ENCODE data around the gene PER2.

DNA sequence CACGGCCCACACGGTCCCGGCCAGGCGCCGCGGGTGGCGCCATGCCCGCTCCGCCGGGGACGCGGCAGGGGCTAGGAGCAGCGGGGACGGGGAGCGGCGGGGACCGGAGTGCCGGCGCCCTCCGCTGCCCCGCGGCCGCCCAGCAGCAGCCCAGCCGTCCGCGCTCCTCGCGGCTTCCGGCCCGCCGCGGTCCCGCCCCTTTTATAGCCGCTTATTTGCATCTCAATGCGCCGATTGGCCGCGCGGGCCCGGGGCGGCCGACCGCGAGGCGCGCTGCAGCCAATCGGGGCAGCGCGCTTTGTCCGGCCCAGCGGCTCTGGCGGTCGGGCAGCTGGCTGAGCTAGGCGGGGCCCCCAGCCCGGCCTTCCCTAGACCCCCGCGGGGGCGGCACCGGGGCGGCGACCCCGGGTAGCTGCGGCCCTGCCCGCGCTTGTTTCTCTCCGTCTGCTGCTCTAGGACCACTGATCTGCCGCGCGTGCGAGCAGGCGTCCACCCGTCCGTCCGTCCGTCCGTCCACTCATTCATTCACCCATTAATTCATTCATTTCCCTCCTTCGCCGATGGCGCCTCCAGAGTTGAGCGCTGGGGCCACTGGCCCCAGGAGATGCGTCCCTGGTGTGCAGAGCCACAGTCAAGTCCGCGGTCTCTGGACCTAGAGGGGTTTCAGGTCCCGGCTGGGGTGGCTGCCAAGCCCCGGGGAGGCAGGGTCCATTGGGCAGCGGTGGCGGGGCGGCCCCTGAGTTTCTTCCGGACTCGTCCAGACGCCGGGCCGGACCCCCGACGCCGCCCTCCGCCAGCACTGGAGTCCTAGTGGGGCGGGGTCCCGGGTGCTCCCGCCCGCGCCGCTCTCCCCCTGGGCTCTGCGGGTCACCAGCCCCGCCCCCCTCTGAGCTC lies 48.3 kb downstream of the PER2 start, which contains the start of gene HES6:
- TF ChIP-seq POLR2AphosphoS5 (IDR thresholded peaks at IDR 0.05; ENCODE audit: insufficient read depth, low read depth, low read length) (peak; percentile 67), POLR2A (IDR thresholded peaks at IDR 0.05; ENCODE audit: low read depth, low read length) (peak; percentile 57), MYC (IDR thresholded peaks at IDR 0.05; ENCODE audit: low read depth, low read length) (no peak), EZH2 (IDR thresholded peaks at IDR 0.05; ENCODE audit: borderline replicate concordance, low read depth, low read length, severe bottlenecking) (peak; percentile 41), FOS (IDR thresholded peaks at IDR 0.05; ENCODE audit: borderline replicate concordance, insufficient read depth, low read length) (no peak)
- TF ChIP-seq, protein P1, sequence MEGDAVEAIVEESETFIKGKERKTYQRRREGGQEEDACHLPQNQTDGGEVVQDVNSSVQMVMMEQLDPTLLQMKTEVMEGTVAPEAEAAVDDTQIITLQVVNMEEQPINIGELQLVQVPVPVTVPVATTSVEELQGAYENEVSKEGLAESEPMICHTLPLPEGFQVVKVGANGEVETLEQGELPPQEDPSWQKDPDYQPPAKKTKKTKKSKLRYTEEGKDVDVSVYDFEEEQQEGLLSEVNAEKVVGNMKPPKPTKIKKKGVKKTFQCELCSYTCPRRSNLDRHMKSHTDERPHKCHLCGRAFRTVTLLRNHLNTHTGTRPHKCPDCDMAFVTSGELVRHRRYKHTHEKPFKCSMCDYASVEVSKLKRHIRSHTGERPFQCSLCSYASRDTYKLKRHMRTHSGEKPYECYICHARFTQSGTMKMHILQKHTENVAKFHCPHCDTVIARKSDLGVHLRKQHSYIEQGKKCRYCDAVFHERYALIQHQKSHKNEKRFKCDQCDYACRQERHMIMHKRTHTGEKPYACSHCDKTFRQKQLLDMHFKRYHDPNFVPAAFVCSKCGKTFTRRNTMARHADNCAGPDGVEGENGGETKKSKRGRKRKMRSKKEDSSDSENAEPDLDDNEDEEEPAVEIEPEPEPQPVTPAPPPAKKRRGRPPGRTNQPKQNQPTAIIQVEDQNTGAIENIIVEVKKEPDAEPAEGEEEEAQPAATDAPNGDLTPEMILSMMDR (IDR thresholded peaks at IDR 0.05; ENCODE audit: extremely low read depth in 1 of 2, insufficient read depth in 1 of 2, low read depth in 1 of 2, low read length in 2 of 2): no peak
- TF ChIP-seq, protein P2, sequence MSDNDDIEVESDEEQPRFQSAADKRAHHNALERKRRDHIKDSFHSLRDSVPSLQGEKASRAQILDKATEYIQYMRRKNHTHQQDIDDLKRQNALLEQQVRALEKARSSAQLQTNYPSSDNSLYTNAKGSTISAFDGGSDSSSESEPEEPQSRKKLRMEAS (IDR thresholded peaks at IDR 0.05; ENCODE audit: insufficient read depth, insufficient read length): no peak
